Measurements from ENCODE around the gene STRADA.

STRADA gene

DNA sequence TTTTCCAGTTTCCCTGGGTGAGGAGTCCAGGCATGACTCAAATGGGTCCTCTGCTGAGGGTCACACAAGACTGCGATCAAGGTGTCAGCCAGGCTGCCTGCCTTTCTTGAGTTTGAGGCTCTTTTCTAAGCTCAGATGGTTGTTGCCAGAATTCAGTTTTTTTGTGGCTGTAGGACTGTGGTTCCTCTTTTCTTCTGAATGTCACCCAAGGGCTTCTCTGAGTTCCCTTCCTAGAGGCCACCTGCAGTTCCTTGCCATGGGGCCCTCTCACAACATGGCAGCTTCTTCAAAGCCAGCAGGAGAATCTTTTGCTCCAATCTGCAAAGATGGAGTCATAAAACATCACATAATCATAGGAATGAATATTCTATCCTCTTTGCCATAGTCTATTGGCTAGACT, 59.2 kb downstream of the STRADA start:
- no peak for DNase-seq

DNA sequence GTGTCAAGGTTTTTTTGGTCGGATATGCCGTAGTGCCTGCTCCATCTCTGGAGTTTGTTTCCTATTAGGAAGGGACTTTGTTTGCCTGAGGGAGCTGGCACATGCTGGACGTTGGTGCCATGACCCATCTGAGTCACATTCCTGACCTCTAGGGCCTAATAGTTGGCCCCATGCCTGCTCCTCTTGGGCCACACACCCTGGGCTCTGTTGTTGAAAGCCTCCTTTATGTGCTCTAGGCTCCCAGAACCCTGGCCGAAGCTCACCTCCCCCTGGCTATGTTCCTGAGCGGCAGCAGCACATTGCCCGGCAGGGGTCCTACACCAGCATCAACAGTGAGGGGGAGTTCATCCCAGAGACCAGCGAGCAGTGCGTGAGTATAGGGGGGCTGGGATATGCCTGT, 60.1 kb downstream of the STRADA start:
- DNase-seq: no peak

DNA sequence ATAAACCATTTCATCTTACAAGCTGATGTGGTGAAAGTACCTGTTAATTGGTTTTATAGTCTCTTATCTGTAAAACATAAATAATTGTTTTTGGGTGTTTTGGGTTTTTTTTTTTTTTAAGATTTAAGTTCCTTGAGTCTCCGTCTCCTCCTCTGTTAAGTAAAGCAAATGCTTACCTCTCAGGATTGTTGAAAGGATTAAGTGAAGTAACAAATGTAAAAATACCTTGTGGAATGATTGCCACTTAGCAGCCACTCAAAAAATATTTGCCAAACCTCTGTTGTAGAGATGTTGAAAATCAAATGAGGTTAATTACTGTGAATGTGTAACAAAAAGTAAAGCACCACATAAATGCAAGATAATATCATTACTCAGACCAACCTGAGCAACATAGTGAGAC, 60.9 kb downstream of the STRADA start:
- no peak for DNase-seq

DNA sequence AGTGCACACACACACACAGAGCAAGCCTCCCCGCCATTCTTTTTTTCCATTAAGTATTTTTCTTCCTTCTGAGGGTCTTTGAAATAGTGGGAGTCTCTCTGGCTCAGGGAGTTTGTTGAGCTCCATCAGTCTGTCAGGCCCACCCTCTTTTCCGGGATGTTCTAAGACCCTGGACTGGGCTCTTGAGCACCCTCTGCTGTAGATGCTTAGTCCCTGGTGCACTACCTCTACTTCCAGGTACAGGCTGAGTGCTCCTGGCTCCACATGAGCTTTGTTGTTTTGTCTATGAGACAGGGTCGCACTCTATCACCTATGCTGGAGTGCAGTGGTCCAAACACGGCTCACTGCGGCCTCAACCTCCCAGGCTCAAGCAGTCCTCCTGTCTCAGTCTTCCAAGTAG, 62.4 kb downstream of the STRADA start:
- no peak for DNase-seq

DNA sequence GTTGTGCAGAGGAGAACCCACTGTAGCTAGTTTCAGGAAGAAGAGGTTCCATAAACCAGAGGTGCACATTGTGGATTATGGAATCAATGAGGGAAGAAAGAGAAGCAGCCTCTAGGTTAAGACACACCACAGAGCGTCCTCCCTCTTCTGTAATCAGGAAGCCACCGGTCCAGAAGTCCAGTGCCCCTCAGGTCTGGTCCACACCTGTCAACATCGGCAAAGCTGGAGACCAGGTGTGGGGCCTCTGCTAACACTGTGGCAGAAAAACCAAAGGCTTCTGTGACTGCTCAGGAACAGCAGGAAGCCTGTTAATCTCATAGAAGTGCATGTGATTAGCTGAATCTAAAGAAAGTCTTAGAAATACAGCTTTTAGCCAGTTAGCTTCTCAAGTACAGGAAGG, 65.0 kb downstream of the STRADA start:
- peak; percentile 71 for DNase-seq

DNA sequence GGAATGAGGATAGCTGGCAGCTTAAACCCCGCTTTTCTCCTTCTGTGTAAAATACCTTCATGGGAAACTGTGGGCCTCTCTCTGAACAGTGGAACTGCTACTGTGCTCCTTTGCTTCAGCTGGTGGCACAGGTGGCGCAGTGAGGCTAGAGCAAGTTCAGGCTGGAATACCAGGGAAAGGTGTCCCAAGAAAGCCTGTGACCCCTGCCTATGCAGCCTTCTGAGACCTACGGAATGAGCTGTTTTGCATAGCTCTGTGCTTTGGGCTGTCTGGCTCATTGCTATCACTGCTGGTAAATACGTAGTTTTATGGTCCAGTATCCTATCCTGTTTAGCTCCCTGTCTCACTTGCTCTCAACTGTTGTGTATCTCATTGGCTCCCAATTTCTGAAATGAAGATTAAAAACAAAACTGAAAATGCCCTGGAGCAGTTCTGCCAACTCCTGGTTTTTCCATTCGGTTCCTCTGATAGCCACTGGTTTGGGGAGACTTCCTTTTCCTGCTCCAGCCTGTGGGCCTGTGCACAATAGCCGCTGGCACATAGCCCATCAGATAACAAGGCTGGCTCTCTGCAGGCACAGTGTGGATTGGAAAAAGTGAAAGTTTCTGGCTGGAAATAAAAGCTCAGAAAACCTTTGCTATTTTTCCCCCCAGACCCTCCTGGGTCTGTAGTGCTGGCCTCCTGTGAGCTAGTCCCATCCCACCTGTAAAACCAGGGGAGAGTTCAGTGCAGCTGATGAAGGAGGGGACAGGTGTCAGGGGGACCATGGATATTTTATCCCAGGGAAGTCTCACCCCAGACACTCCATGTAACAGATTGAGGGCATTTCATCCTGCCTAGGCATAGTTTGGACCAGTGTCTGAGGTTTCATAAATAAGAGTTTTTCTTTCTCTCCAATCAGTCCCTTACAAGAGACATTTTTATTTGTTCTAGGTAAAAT, 65.7 kb downstream of the STRADA start:
- DNase-seq: peak; percentile 88

DNA sequence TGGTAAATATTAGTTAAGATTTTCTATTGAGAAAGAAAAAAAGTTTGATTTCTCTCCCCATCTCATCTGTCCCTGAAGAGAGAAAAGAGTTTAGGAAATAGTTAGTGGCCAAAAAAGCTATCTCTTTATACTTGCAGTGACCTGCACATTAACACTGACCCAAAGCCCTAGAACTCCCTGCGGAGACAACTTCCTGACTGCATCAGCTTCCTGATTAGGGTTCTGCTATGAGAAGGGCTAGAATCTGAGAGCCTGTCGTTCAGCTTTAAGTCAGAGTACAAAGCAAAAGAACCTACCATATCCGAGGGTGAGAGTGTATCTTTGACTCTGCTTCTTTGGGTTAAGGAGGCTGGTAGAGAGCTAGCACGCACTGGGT, 66.4 kb downstream of the STRADA start:
- DNase-seq: peak; percentile 39

DNA sequence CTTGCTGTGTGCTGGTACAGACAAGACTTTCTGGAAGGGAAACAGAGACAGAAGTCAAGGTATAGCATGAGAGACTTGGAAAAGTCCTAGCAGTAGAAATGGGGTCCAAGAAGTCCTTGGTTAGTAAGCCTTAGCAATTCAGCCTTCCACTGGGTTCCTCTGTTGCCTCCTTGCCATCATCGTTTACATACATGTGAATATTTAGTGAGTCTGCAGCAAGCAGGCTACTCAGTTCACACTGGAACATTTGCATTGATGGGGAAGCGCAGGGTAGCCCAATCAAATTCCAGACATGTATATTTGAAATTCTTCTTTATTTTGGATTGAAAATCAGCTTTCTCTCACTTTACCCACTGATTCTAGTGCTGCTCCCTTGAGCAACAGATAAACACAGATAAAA, 68.7 kb downstream of the STRADA start:
- no peak for DNase-seq

DNA sequence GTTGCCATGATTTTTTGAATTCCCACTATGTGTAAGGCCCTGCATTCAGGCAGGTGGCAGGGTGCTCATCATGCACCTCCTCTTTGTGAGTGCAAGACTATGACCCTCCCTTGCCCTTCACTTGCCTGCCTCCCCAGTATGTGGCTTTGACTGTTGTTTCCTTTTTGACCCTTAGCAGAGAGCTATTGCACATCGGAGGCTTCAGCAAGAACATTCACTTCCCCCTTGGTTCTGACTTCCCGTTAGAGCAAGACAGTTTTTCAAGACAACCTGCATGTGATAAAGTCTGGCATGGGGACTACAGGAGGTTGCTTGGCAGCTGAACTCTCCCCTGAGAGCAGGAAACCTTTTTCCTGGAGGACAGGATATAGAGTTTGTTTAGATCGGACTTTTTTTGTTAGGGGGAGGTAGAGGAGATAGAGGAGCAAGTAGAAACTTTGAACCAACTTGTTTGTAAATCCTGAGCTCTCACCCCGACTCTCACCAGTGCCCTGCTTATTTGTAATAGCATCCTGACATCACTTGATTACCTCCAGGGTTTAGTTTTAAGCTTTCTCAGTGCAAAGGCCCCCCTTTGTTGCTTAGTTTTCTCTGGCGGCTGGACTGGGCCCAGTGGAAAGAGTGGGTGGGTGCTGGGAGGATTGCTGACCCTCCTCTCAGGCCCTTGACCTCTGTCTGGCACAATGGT, 75.9 kb downstream of the STRADA start:
- no peak for DNase-seq

DNA sequence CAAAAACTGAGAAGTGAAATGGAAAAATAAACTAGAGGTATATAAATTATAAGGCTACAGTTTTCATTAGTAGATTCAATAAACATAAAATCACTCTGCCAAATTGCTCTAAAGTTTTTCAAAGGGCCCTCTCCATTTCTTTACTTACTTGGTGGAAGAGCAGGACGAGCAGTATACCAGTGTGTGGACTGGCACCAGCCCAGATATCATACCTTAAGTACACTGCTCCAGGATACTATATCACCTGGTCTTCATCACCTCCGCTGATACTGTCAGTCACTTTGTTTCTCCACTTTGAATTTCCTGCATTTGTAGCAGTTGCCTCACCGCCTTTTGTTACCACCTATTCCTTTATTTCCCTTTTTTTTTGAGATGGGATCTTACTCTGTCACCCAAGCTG, 81.7 kb downstream of the STRADA start:
- no peak for DNase-seq

DNA sequence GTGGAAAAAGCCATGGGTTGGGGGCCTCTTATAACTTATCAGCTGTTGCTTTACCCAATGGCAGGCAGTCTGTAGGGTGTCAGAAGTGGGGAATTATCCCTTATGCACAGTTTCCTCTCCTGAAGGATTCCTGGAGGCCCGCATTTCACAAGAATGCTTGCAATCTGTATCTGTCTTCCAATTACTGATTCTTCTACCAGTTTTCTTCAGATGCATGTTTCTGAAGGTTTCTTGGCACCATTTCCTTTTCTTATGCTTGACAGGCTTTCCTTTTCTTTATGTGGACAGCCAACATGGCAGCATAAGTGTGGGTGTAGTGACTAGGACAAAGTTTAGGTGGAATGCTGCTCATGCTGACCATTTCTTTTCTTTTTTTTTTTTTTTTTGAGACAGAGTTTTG, 83.2 kb downstream of the STRADA start:
- no peak for DNase-seq

DNA sequence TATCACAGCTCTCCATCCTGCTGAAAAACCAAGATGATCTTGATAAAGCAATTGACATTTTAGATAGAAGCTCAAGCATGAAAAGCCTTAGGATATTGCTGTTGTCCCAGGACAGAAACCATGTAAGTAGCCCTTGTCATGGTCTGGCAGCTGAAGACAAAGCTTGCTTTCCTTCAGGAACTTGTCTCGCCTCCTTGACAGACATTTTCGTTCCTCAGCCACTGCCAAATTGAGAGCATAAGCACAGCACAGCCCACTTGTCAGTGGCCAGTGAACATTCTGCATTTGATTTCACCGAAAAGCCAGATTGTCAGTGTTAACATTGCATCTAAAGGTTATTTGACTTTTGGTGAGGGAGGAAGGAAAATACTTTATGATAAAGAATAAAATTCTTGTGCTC, 83.8 kb downstream of the STRADA start:
- no peak for DNase-seq

DNA sequence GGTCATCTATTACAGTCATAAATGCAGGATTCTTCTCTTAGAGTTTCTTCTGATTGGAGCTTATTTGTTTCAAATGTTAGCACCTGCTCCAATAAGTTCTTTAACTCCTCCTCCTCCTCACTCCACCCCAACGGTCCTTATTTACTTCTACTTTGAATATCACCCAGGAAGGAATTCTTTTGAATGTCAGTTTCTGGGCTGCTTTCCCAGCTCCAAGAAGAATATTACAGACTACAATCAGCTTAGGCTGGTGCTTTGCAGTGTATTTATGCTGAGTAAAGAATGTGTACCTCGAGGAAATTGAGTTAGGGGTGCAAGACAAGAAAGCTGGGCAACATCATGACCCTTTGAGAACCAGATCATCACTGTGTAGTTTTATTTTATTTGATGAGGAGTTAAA, 88.5 kb downstream of the STRADA start:
- DNase-seq: no peak

Measured in NCI-H146 (cell line).